GM19438 (cell line): ENCODE measurements around the gene ITPA.

Experiments used
- ATAC-seq: cut with Tn5 transposase; IDR thresholded peaks from one replicate; pipeline ENCODE4 v1.9.1; 2021; ENCODE audit warnings: low read depth; ENCODE audit not compliant: unreplicated experiment

Gene ITPA

GRCh38 chr20:3209257-3209945 lies at the start of gene ITPA:
TSS of gene ITPA (plus strand) at chr20:3209498. CDS start at chr20:3209552, 54 bp downstream.
- ATAC-seq = no peak

- ATAC-seq = no peak
Observed at GRCh38 chr20:3160418-3160817, 48.9 kb upstream of the ITPA start.

DNA sequence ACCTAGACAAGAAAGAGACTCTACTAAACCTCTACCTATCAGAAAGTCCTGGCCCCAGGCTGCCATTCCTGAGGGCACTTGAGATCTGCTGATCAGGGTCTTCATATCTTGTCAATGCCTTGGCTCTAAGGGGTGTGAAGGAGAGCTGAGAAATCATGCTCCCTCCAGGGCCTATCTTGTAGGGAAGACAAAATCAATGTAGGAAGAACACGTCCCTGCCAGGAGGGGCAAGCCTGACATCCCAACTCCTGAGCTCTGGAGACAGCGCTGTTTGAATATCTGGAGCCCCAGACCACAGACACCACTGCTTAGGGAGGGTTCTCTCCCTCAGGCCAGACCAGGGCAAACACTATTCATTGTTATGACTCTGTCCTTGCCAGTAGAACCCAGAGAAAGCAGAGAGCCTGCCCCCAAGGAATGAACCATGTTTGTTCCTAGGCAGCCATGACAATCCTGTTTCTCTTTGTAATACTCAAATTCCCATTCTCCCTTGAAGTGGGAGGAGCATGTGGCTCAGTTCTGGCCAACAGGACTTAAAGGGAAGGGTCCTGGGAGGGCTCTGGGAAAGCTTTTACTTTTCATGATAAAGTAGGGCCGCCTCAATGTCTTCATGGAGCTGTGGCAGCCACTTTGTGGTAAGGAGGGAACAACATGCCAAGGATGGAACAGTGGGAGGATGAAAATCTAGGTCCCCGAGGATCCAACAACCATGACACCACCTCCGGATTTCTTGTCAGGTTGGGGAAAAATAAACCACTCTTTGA lies 47.8 kb upstream of the ITPA start:
- ATAC-seq = no peak

DNA sequence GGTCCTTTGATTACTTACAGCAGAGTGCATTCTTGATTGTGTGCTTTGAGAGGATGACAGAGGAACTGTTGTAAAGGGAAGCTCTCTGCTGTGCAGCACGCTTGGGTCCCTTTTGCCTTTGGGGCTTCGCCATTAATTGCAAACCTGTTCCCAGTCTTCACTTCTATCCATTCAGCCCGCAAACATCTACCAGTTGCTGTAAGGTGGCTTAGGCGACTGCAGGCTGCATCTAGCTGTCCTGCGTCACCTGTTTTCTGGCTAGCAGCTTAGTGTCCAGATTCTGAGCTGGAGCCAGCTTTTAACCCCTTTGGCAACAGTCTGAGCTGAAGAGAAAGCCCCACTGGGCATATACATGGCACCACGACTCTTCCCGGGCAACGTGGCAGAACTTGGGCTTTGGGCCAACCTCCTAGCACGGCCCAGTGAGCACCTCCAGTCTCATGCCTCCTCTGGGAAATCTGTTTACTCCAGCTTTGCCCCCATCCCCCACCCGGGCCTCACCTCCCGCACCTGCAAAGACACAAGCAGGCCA lies 47.2 kb upstream of the ITPA start:
- no peak for ATAC-seq

DNA sequence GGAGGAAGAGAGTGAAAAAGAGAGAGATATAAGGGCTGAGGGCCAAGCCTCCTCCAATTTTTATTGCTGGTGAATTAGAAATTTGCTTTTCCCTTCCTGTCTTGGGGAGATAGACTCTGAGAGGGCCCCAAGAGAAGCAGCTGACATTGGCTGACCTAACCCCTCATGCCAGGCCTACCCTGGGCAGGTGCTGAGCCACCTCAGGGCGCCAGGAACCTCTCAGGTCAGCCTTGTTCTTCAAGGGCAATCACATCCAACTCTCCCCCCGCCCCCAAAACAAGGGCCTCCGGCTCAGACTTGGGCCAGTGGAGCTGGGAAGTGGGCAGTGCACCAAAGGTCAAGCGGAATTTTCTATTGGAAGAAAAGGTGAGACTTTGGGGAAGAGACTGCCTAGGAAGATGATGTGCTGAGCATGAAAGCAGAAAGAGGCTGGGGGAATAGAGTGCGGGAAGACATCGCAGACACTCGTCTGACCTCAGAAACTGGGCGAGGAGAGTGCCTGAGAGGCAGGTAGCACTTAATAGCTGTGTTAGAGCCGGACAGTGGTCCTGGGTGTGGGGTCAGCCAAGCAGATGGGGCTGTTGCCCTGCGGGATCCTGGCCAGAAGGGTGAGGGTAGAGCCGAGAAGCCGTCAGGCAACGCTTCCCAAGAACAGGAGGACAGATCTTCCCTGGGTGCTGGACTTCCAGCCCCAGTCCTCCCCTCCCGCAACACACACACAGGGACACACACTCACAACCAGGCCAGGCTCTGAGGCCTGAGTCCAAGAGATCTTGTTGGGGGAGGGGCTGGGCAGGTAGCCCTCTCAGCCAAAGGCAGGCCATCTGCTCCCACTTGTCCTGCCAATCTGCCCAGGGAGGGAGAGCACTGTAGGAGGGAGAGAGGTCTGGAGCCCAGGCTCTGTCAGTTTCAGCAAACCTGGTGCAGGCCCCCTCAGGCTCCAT lies 45.9 kb upstream of the ITPA start:
- ATAC-seq = no peak

- no peak for ATAC-seq
Observed at GRCh38 chr20:3164043-3164762, 45.1 kb upstream of the ITPA start.

GRCh38 chr20:3164763-3165410 lies 44.4 kb upstream of the ITPA start:
- no peak for ATAC-seq

GRCh38 chr20:3165473-3166337 lies 43.6 kb upstream of the ITPA start:
- no peak for ATAC-seq

DNA sequence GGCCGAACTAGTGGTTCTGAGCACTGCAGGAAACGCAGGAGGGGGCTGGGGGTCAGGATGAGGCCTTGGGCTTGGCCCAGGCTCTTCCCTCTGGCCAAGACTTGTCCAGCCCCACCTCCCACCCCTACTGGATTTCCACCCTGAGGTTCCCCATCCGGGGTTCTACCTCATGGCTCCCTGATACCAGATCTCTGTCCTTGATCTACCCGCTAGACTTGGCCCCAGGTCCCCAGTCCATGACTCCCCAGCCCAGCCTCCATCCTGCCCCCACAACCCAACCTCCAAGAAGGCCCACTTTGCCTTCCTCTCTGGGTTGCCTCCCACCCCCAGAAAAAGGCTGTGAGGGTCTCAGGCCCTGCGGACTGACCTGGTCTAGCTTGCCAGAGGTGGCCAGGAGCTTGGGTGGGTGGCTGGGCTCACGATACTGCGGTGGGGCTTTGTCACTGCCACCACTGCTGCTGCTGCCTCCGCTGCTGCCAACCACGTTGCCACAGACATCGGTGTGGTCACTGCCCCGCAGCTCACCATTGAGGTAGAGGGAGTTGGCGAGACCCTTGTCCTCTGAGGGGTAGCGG lies 42.9 kb upstream of the ITPA start:
- ATAC-seq = no peak

DNA sequence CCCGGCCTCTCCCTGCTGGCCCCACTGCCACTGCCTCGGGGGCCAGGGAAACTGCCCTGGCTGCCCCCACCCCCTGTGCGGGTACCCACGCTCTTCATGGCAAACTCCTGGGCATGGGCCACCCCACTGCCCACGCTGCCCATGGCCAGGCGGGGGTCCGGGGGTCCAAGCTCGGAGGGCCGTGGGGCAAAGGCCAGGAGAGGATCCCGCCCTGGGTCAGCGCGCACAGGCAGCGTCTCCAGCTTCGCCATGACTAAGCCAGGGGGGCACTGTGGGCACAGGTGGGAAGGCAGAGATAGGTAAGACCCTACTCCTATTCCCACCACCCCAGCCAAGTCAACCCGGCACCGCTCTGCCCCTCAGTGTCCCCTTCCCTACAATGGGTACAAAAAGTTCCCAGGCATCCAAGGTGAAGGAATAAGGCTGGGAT lies 42.4 kb upstream of the ITPA start:
- no peak for ATAC-seq

GRCh38 chr20:3167738-3168078 lies 41.6 kb upstream of the ITPA start:
- ATAC-seq = no peak

- ATAC-seq = no peak
Observed at GRCh38 chr20:3168079-3168828, 41.0 kb upstream of the ITPA start.

GRCh38 chr20:3168829-3169590 lies 40.3 kb upstream of the ITPA start:
- ATAC-seq = no peak

DNA sequence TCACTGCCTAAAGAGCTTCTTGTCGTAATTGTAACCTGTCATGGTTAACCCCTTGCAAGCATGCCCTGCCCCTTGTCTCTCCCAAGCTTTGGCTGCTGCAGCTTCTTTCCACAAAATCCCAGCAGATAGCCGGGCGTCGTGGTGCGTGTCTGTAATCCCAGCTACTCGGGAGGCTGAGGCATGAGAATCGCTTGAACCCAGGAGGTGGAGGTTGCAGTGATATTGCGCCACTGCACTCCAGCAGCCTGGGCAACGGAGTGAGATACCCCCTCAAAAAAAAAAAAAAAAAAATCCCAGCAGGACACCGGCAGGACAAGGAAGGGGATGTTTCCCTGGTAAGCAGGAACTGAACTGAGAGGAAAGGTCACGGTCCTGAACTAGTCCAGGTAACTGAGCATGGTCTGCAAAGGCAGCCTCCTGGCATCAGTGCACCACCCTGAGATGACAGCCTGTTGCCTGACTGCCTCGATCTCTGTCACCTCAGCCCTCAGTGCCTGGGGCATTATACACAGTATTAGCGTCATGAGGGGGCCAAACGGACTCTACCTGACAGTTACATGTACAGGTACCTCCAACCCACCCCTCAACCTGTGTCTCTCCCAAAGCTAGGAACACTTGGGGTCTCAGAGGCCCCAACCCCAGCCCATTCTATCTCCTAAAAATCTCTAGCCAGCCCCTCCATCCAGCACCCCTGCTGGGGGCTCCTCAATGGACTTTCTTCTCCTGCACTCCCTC lies 37.7 kb upstream of the ITPA start:
- ATAC-seq = no peak

- no peak for ATAC-seq
Observed at GRCh38 chr20:3172126-3172932, 37.0 kb upstream of the ITPA start.
